WTC11 (cell line): ENCODE results near the gene FNDC11. TPM values are rescaled to one million over a fixed set of nuclear protein-coding genes. Genes with fewer than 3 reads are reported as not detected.
A peak's percentile ranks its signal among the peaks of the same experiment; 100 is the strongest.

Source experiments
- ATAC-seq: fragments of 200-7000 bp; cut with Tn5 transposase; 2 replicates; pipeline ENCODE4 v1.10.0; 2021; ENCODE audit warnings: mild to moderate bottlenecking, moderate library complexity
- CTCF ChIA-PET: fragments of 300-600 bp; sonication (Branson Sonifier 250); formaldehyde crosslinking; loops from one replicate; lab custom pipeline; 2021; ENCODE audit warnings: antibody characterized with exemption; lab: Charles Lee
- POLR2A ChIA-PET: fragments of 350-600 bp; sonication (Branson Sonifier 250); formaldehyde crosslinking; loops from one replicate; lab custom pipeline; 2021; ENCODE audit warnings: antibody characterized with exemption; lab: Charles Lee
- DNase-seq: peaks from one replicate; pipeline ENCODE4 v3.0.0; 2021; ENCODE audit warnings: low spot score
- H3K27ac Mint-ChIP-seq: 2 replicates; pipeline ENCODE4 v1.8.0; 2021; ENCODE audit warnings: mixed read lengths
- H3K27me3 Mint-ChIP-seq: 2 replicates; pipeline ENCODE4 v1.8.0; 2021; ENCODE audit warnings: low read depth, mild to moderate bottlenecking, moderate library complexity, mixed read lengths
- H3K36me3 Mint-ChIP-seq: 2 replicates; pipeline ENCODE4 v1.8.0; 2021; ENCODE audit warnings: mixed read lengths
- H3K4me1 Mint-ChIP-seq: 2 replicates; pipeline ENCODE4 v1.8.0; 2022; ENCODE audit warnings: mixed read lengths
- H3K4me3 Mint-ChIP-seq: 2 replicates; pipeline ENCODE4 v1.8.0; 2021; ENCODE audit warnings: mild to moderate bottlenecking, moderate library complexity, mixed read lengths
- H3K9me3 Mint-ChIP-seq: 2 replicates; pipeline ENCODE4 v1.8.0; 2021; ENCODE audit warnings: mixed read lengths
- AFF4 ChIP-seq: sonication (generic); formaldehyde crosslinking; IDR thresholded peaks from 2 replicates; pipeline ENCODE4 v1.8.1; 2023; ENCODE audit warnings: mild to moderate bottlenecking, missing genetic modification reagents, borderline replicate concordance
- ARID4B ChIP-seq: sonication (generic); formaldehyde crosslinking; IDR thresholded peaks from 2 replicates; pipeline ENCODE4 v1.8.0; 2023; ENCODE audit warnings: missing genetic modification reagents, mild to moderate bottlenecking, borderline replicate concordance
- E2F4 ChIP-seq: sonication (generic); formaldehyde crosslinking; IDR thresholded peaks from 2 replicates; pipeline ENCODE4 v1.8.1; 2022; ENCODE audit warnings: low read depth, mild to moderate bottlenecking, moderate library complexity, missing genetic modification reagents, borderline replicate concordance
- ELF4 ChIP-seq: sonication (generic); formaldehyde crosslinking; IDR thresholded peaks from 2 replicates; pipeline ENCODE4 v1.8.1; 2022; ENCODE audit warnings: low read depth, mild to moderate bottlenecking, moderate library complexity, missing genetic modification reagents
- IRF1 ChIP-seq: sonication (generic); formaldehyde crosslinking; IDR thresholded peaks from 2 replicates; pipeline ENCODE4 v1.8.0; 2023; ENCODE audit warnings: missing genetic modification reagents
- JAZF1 ChIP-seq: fragments of 250-450 bp; sonication (Bioruptor Pico); IDR thresholded peaks from 2 replicates; pipeline ENCODE4 v1.9.0; 2021; ENCODE audit warnings: moderate library complexity, mild to moderate bottlenecking, inconsistent platforms
- MXD4 ChIP-seq: fragments of 250-450 bp; sonication (Bioruptor Pico); IDR thresholded peaks from 2 replicates; pipeline ENCODE4 v1.8.0; 2021; ENCODE audit warnings: mild to moderate bottlenecking, moderate library complexity, borderline replicate concordance
- NFYB ChIP-seq: sonication (generic); formaldehyde crosslinking; conservative IDR thresholded peaks from 2 replicates; pipeline ENCODE4 v1.8.0; 2022; ENCODE audit warnings: low read depth, missing genetic modification reagents
- RELA ChIP-seq: sonication (generic); formaldehyde crosslinking; IDR thresholded peaks from 2 replicates; pipeline ENCODE4 v1.8.1; 2022; ENCODE audit warnings: missing genetic modification reagents, mild to moderate bottlenecking, borderline replicate concordance
- SMAD4 ChIP-seq: sonication (generic); formaldehyde crosslinking; IDR thresholded peaks from 2 replicates; pipeline ENCODE4 v1.8.0; 2022; ENCODE audit warnings: mild to moderate bottlenecking, missing genetic modification reagents
- ZNF121 ChIP-seq: sonication (generic); formaldehyde crosslinking; IDR thresholded peaks from 2 replicates; pipeline ENCODE4 v1.8.0; 2023; ENCODE audit warnings: missing genetic modification reagents
- ZSCAN18 ChIP-seq: fragments of 250-450 bp; sonication (Bioruptor Pico); IDR thresholded peaks from 2 replicates; pipeline ENCODE4 v2.1.2; 2022; ENCODE audit warnings: mild to moderate bottlenecking, moderate library complexity
- total RNA-seq: library from RNA; stranded (reverse); gene quantifications from 3 replicates; pipeline ENCODE4 v1.2.3, GENCODE V29; 2021
- TF ChIP-seq, protein P1 (sequence below): fragments of 250-450 bp; sonication (Bioruptor Pico); conservative IDR thresholded peaks from 2 replicates; pipeline ENCODE4 v1.9.0; 2021; ENCODE audit warnings: mild to moderate bottlenecking

FNDC11 gene
- total RNA-seq, 1 experiment from 2014 or later: 3.8 TPM

- peak overlapping the region; percentile 68 for H3K4me3 Mint-ChIP-seq
- no peaks in the 10 kb centered on the region for H3K36me3 Mint-ChIP-seq
- DNase-seq (no peak), ATAC-seq (no peak)
- TF ChIP-seq SMAD4: no peak
- no peak for TF ChIP-seq E2F4 (CRISPR knock-in tag)
- H3K9me3 Mint-ChIP-seq: no peaks in the 10 kb centered on the region
- CTCF ChIA-PET: interaction anchor here (0.5 to 3.9 kb wide), 7 partner anchors 17 to 566 kb away, joined by 3 to 34 read pairs (median 4); partner anchors contain the start of genes HELZ2 and PTK6
- POLR2A ChIA-PET: no interaction called here
- no peak overlapping the region for H3K27ac Mint-ChIP-seq
- H3K4me1 Mint-ChIP-seq: peaks cover 15% of the 10 kb centered on the region
- H3K27me3 Mint-ChIP-seq: no peaks in the 10 kb centered on the region
Measured at GRCh38 chr20:63554361-63555278, 661 bp downstream of the FNDC11 start.

DNA sequence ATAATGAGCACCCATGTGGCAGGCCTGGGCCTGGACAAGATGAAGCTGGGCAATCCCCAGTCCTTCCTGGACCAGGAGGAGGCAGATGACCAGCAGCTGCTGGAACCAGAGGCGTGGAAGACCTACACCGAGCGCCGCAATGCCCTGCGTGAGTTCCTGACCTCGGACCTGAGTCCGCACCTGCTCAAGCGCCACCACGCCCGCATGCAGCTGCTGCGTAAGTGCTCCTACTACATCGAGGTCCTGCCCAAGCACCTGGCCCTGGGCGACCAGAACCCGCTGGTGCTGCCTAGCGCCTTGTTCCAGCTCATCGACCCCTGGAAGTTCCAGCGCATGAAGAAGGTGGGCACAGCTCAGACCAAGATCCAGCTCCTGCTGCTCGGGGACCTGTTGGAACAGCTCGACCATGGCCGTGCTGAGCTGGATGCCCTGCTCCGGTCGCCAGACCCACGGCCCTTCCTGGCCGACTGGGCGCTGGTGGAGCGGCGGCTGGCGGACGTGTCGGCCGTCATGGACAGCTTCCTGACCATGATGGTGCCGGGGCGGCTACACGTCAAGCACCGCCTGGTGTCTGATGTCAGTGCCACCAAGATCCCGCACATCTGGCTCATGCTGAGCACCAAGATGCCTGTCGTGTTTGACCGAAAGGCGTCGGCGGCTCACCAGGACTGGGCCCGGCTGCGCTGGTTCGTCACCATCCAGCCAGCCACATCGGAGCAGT is 1.9 kb downstream of the FNDC11 start:
- no peak overlapping the region for H3K4me3 Mint-ChIP-seq
- CTCF ChIA-PET: interaction anchor here (0.5 to 3.9 kb wide), 3 partner anchors 17 to 114 kb away, joined by 3 to 34 read pairs (median 7); partner anchors contain the start of genes HELZ2 and PTK6
- TF ChIP-seq ELF4 (CRISPR knock-in tag) (no peak), ARID4B (CRISPR knock-in tag) (no peak), RELA (no peak), ZSCAN18 (no peak), ZNF121 (CRISPR knock-in tag) (no peak), MXD4 (no peak), AFF4 (CRISPR knock-in tag) (no peak), NFYB (CRISPR knock-in tag) (no peak), IRF1 (CRISPR knock-in tag) (no peak), E2F4 (CRISPR knock-in tag) (no peak), JAZF1 (no peak)
- TF ChIP-seq, protein P1, sequence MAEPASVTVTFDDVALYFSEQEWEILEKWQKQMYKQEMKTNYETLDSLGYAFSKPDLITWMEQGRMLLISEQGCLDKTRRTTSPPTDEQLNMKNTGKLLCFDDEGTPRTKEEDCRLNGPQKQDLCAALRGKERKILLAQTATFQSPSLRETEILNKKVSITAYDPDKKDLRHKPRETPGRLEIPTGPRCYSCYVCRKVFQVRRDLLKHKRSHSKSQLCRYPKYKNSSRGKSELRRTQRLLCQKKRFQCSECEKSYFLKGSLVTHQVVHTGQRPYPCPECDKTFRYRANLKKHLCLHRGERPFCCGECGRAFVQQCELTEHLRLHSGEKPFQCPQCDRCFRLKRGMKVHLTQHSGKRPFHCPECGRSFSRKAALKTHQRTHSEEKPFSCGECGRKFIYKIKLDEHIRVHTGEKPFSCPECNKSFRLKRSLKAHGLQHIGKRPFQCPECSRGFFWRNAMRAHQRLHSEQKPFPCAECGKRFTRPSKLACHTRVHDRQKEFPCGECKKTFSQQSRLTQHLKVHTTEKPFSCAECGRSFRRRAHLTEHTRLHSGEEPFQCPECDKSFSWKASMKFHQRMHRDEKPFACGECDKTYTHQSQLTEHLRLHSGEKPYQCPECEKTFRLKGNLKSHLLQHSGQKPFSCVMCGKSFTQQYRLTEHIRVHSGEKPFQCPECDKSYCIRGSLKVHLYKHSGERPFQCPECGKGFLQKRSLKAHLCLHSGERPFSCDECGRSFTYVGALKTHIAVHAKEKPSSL (CRISPR knock-in tag): no peak

More for the DNA sequence above, 1.9 kb downstream of the FNDC11 start:
- Mint-ChIP-seq H3K9me3 (no peaks in the 10 kb centered on the region), H3K4me1 (peaks cover 15% of the 10 kb centered on the region), H3K36me3 (peaks cover 3% of the 10 kb centered on the region), H3K27ac (no peak overlapping the region), H3K27me3 (no peaks in the 10 kb centered on the region)
- no peak for DNase-seq
- POLR2A ChIA-PET: interaction anchor here (0.8 kb wide), 1 partner anchor 44 kb away, joined by 3 read pairs; no protein-coding TSS in a partner anchor
- ATAC-seq: no peak
